ENCODE measurements around the gene ACP3.
A peak's percentile ranks its signal among the peaks of the same experiment; 100 is the strongest.

The ACP3 gene

DNA sequence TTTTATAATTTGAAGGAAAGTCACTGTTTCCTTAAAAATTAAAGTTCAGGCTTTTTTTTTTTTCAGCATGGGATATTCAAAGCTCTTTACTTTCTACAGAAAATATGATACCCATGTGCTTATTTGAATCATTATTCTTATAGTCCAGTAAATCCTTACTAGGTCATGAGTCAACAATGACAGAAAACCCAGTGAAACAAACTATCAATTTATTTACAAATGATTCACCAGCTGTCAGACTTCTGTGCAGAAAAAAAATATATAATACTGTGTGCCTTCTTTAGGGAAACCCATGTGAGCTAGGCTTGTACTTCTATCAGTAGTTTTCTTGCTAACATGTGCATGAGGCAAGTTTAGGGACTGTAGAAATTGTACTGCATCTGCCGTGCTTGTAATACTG is 1.2 kb downstream of the ACP3 start:
- DNase-seq: no peak

DNA sequence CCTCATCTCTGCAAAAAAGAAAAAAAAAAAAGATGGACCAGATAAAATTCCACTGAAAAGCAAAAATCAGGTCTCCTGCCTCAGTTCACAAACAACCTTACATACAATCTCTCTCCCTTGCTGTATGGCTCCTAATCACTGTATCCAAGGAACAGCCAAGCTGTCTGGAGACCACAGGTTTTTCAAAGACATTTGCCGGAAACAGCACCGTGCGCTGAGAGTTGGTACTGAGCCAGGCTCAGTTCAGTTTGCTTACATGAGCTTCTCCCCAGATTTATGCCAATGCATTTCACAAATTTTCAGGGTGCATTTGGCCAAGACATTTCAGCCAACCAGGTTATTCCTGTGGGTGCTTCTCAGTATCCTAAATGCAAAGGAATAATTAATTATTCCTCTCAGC is 4.1 kb downstream of the ACP3 start:
- DNase-seq: no peak

DNA sequence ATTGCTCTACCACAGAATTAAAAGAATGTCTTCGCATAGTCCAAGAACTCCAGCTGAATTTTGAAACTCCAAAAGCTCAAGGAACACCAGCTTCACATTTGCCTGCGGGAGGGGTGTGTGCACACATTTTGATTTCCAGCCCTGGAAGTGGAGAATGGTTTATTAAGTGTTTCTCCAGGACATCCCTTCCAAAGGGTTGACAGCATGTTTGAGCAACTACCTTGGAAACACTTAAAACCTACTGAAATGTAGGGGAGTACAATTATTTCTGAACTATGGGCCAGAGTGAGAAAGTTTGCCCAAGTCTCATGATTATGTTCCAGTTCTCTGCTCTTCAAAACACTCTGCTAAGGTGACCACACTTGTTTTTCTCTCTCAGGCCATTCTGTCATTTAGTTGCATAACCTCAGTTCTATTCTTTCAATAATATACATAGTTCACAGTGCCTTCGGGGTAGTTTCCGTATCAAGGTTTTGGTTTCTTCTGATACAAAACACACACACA is 7.9 kb downstream of the ACP3 start:
- no peak for DNase-seq

GRCh38 chr3:132325634-132326033 is 8.4 kb downstream of the ACP3 start:
- DNase-seq: no peak

DNA sequence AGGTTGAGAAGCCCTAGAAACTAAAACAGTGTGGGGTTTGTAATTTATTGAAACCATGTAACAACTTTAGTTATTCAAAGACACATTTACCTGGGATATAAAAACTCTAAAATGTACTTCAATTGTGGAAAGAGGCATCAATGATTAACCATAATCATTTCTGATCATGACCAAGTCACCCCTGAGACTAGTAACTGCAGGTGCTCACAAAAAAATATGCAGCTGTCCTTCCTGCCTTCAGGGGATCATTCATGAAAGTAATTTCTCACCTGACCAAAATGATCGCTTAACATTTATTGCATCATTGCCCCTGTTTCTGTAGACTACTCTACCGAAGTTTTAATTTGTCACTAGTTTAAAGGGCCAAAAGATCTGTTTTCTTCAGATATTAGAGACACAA is 9.0 kb downstream of the ACP3 start:
- DNase-seq: no peak

DNA sequence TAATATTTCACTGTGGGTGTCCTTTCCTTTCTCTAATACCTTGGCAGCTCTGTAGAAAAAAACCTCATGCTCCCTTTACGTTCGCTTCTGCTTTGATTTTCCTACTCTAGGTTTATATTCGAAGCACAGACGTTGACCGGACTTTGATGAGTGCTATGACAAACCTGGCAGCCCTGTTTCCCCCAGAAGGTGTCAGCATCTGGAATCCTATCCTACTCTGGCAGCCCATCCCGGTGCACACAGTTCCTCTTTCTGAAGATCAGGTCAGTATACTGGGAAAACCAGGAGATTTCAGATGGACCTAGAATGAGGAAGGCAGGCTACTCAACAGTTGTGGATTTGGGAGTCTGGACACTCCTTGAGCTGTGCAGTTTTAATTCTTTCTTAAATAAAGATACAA is 14.9 kb downstream of the ACP3 start:
- no peak for DNase-seq

DNA sequence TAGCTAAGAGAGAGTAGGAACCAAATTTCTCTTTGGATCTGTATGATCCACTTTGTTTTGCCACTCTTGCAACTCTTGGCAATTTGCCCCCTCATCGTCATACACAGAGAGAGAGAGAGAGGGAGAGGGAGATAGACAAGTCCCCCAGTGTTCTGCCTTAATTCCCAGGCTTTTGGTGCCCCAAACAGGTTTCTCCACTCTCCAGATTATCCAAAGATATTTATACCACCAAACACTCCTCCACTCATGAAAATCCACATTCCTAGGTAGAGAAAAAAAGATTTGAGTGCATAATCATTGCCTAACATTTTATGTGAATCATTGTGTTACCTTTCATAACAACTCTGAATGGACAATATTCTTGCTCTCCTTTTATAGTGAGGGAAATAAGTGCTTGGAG is 15.3 kb downstream of the ACP3 start:
- no peak for DNase-seq

- DNase-seq: no peak
Observed at GRCh38 chr3:132341746-132342145, 24.5 kb downstream of the ACP3 start.

DNA sequence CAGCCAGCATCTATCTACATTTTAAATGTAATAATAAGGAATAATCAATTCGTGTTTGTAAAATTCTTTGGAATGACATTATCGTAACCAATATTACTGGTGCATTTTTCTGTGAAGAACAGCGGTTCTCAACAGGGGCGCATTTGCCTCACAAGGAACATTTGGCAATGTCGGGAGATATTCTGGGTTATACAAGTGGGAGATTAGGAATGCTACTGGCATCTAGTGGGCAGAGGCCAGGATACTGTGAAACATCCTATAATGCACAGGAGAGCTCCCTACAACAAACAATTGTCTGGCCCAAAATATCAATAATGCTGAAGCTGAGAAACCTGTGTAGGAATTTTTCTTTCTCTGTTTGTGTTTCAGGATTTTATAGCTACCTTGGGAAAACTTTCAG is 25.0 kb downstream of the ACP3 start:
- DNase-seq: no peak

- no peak for DNase-seq
Observed at GRCh38 chr3:132342610-132343009, 25.4 kb downstream of the ACP3 start.

DNA sequence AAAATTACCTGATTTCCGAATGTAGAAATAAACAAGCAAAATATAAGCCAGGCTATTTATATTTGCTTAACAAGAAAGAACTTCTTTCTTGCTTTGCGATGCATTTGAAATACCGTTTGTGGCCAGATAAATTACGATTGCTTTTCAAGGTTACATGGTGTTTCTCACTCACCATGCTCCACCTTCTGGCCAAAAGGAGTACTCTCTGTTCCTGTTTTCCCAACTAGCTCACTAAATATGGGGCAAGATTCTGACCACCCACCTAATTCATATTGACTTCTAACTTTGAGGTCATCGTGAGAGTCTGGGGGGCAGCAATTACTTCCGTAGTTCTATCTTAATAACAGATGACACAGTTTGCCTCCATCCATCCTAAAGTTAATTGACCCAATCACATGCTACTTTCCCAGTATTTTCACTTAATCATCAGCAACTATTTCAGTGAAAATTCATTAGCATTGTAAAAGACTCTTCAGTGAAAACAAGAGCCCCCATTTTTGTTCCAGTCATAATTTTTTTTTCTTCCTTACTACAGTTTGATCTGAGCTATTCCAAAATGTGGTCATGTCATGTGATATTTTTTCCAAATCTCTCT is 25.9 kb downstream of the ACP3 start:
- peak; percentile 40 for DNase-seq

GRCh38 chr3:132344666-132345280 is 27.6 kb downstream of the ACP3 start:
- no peak for DNase-seq

GRCh38 chr3:132346841-132347736 is 29.9 kb downstream of the ACP3 start:
- no peak for DNase-seq

GRCh38 chr3:132347811-132348210 is 30.6 kb downstream of the ACP3 start:
- no peak for DNase-seq

- DNase-seq: no peak
Observed at GRCh38 chr3:132348531-132348930, 31.3 kb downstream of the ACP3 start.

DNA sequence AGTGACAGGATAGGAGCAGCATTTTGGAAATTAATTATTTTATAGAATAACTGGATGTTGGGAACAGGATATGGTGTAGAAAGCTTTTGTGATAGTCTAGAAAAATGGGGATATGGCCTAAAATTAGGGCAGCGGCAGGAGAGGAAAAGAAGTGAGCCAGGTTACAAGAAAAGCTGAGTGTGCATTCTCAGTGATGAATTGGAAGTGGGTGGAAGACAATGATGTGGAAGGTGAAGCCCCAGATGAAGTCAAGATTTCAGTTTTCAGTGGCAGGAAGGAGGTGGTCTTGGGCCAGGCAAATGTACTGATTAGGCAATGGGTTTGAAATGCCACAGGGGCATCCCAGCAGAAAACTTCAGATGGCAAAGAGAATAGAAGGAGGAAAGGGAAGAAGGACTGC is 33.6 kb downstream of the ACP3 start:
- no peak for DNase-seq

GRCh38 chr3:132351222-132351806 is 34.1 kb downstream of the ACP3 start:
- no peak for DNase-seq

- DNase-seq: peak; percentile 50
Observed at GRCh38 chr3:132352556-132353143, 35.4 kb downstream of the ACP3 start.

- DNase-seq: no peak
Observed at GRCh38 chr3:132354916-132355702, 37.9 kb downstream of the ACP3 start.

- no peak for DNase-seq
Observed at GRCh38 chr3:132356568-132356967, 39.4 kb downstream of the ACP3 start.

DNA sequence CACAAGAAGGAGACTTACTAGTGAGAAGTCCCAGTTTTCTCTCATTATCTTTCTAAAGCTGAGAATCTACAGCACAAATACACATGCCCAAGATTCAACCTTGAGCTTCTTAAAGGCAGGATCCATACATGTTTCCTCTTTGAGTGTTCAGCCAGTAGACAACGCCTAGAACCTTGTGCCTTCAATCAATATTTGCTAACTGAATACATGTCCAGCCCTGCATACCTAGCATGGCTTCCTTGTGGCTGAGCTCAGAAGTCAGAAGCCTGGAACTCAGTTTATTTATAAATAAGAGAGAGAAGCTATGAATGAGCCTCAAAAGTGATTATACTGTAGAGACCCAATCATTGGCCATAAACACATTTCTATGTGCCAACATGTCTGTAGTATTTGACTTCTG is 43.5 kb downstream of the ACP3 start:
- DNase-seq: no peak

- DNase-seq: no peak
Observed at GRCh38 chr3:132362329-132362728, 45.1 kb downstream of the ACP3 start.
